Parathyroid adenoma (tissue), 2 donors: ENCODE data around the gene POMGNT2.

Source experiments
- H2AFZ ChIP-seq: fragments of 300-600 bp; sonication (generic); one replicate; pipeline ENCODE4 v1.7.0; 2017; ENCODE audit warnings: antibody characterized with exemption, mild to moderate bottlenecking
- H3K27ac ChIP-seq: fragments of 300-600 bp; sonication (generic); one replicate; pipeline ENCODE4 v1.7.0; 2017
- H3K27me3 ChIP-seq: fragments of 300-600 bp; sonication (generic); one replicate; pipeline ENCODE4 v1.7.0; 2017; ENCODE audit warnings: low read length; ENCODE audit not compliant: control insufficient read depth, insufficient read depth
- H3K36me3 ChIP-seq: fragments of 300-600 bp; sonication (generic); one replicate; pipeline ENCODE4 v1.7.0; 2017; ENCODE audit warnings: low read length; ENCODE audit not compliant: control insufficient read depth, insufficient read depth
- H3K4me1 ChIP-seq: fragments of 300-600 bp; sonication (generic); one replicate; pipeline ENCODE4 v1.7.0; 2017; ENCODE audit warnings: control low read depth
- H3K4me2 ChIP-seq: fragments of 300-600 bp; sonication (generic); one replicate; pipeline ENCODE4 v1.7.0; 2017; ENCODE audit warnings: low read length
- H3K4me3 ChIP-seq: fragments of 300-600 bp; sonication (generic); one replicate; pipeline ENCODE4 v1.7.0; 2017; ENCODE audit warnings: low read depth, low read length
- H3K79me2 ChIP-seq: fragments of 300-600 bp; sonication (generic); one replicate; pipeline ENCODE4 v1.7.0; 2017; ENCODE audit warnings: control low read depth
- H3K9ac ChIP-seq: fragments of 300-600 bp; sonication (generic); one replicate; pipeline ENCODE4 v1.7.0; 2017; ENCODE audit warnings: mild to moderate bottlenecking
- H3K9me3 ChIP-seq: fragments of 300-600 bp; sonication (generic); one replicate; pipeline ENCODE4 v1.7.0; 2017; ENCODE audit warnings: low read length; ENCODE audit not compliant: control insufficient read depth
- TF ChIP-seq, protein P1 (sequence below): fragments of 300-600 bp; sonication (generic); IDR thresholded peaks from one replicate; pipeline ENCODE4 v1.7.0; 2017; ENCODE audit warnings: antibody characterized with exemption, mild to moderate bottlenecking
- donor health status: primary hyperparathyroidism.

POMGNT2 gene

DNA sequence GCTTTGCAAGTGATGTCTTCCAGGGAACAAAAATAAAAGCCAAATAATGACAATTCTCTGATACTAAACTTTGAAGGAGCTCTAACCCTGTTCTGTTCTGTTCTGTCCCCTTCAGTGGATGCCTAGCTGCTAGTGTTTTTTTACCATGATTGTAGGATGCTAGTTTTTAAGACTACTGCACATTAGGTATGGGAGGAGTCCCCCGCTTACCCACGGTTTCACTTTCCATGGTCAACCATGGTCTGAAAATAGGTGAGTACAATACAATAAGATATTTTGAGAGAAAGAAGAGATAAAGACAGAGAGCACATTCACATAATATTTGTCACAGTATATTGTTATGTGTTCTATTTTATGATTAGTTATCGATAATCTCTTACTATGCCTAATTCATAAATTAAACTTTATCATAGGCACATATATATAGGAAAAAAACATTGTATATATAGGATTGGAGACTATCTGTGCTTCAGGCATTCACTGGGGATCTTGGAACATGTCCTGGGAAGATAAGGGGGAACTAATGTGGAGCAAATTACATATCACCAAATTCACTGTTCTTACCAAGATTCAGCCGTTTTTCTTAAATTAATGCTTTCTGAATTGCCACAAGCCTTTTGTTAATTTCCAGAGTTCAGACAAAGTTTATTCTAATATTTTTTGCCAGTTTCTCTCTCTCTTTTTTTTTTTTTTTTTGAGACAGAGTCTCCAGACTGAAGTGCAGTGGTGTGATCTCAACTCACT is 32.8 kb upstream of the POMGNT2 start:
- TF ChIP-seq, protein P1, sequence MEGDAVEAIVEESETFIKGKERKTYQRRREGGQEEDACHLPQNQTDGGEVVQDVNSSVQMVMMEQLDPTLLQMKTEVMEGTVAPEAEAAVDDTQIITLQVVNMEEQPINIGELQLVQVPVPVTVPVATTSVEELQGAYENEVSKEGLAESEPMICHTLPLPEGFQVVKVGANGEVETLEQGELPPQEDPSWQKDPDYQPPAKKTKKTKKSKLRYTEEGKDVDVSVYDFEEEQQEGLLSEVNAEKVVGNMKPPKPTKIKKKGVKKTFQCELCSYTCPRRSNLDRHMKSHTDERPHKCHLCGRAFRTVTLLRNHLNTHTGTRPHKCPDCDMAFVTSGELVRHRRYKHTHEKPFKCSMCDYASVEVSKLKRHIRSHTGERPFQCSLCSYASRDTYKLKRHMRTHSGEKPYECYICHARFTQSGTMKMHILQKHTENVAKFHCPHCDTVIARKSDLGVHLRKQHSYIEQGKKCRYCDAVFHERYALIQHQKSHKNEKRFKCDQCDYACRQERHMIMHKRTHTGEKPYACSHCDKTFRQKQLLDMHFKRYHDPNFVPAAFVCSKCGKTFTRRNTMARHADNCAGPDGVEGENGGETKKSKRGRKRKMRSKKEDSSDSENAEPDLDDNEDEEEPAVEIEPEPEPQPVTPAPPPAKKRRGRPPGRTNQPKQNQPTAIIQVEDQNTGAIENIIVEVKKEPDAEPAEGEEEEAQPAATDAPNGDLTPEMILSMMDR = no peak
- Histone ChIP-seq H3K36me3 (no peaks in the 10 kb centered on the region), H2AFZ (no peak overlapping the region), H3K27ac (no peak overlapping the region), H3K9me3 (no peaks in the 10 kb centered on the region), H3K9ac (no peak overlapping the region), H3K4me2 (no peak overlapping the region), H3K4me1 (no peaks in the 10 kb centered on the region), H3K27me3 (no peaks in the 10 kb centered on the region), H3K79me2 (no peaks in the 10 kb centered on the region), H3K4me3 (no peak overlapping the region)

DNA sequence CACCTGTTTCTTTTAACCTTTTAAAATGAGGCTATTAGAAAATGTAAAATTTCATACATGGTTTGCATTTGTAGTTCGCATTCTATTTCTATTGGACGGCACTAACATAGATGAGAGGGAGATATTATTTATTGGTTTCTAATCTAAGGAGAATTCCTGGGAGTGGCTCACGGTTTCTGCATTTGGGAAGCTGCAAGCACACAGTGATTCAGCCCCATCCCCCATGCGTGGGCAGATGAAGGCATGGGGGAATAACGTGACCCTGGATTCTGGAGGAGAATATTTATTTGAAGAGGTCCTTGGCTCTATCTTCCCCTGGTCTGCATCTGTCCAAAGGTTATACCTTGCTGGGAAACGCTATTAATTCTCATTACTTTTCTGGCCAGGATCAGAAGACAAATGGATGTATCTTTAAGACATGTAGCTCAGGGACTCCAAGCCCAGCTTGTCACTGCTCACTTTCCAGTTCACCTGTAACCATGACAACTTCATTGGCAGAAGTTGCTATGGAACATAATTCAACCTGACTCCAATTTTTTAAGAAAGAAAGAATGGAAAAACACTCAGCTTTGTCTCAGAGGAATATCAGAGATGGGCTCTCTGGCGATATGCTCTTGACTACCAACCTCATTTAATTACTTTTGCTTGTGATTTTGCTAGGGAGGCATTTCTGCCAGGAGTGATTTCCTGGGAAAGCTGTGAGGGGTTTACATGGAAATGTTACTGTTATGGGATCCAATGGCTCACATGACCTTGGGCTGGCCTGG is 27.2 kb upstream of the POMGNT2 start:
- no peaks in the 10 kb centered on the region for H3K79me2 ChIP-seq
- no peak overlapping the region for H2AFZ ChIP-seq
- no peaks in the 10 kb centered on the region for H3K27me3 ChIP-seq
- H3K27ac ChIP-seq = no peak overlapping the region
- TF ChIP-seq, protein P1 = no peak
- H3K9me3 ChIP-seq = no peaks in the 10 kb centered on the region
- H3K4me1 ChIP-seq = no peaks in the 10 kb centered on the region
- H3K36me3 ChIP-seq = no peaks in the 10 kb centered on the region
- H3K9ac ChIP-seq = no peak overlapping the region
- no peak overlapping the region for H3K4me3 ChIP-seq
- H3K4me2 ChIP-seq = no peak overlapping the region

DNA sequence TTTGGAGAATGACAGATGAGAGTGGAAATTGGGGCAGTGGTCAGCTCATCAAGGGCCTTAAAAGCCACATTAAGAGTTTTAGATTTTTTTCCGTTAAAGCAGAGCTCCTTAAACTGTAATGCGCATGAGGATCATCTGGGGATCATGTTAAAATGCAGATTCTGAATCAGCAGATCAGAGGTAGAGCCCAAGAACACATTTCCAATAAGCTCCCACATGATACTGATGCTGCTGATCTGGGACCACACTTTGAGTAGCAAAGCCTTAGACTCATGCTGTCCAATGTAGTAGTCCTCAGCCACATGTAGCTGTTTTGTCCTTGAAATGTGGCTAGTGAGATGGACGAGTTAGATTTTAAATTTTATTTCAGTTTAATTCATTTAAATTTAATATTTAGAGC is 26.3 kb upstream of the POMGNT2 start:
- Histone ChIP-seq H3K4me3 (no peak overlapping the region), H3K27me3 (no peaks in the 10 kb centered on the region), H3K9me3 (no peaks in the 10 kb centered on the region), H3K4me1 (no peaks in the 10 kb centered on the region), H3K36me3 (no peaks in the 10 kb centered on the region), H3K79me2 (no peaks in the 10 kb centered on the region), H3K4me2 (no peak overlapping the region), H3K27ac (no peak overlapping the region), H2AFZ (no peak overlapping the region), H3K9ac (no peak overlapping the region)
- TF ChIP-seq, protein P1 = no peak

DNA sequence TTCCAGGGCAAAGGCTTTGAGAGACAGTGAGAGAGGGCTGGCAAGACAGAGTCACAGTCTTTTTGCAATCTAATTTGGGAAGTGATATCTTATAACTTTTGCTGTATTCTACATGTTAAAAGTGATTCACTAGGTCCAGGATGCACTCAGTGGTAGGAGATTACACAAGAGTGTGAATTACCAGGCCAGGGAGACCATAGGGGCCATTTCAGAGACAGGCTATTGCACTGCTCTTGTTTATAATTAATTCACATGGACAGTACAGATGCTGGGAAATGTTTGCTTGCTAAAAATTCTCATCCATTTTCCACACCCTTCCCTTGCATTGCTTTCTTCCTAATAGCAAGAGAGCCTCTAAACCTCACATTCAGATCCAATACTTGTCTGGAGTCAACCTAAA is 22.6 kb upstream of the POMGNT2 start:
- Histone ChIP-seq H3K36me3 (no peaks in the 10 kb centered on the region), H2AFZ (no peak overlapping the region), H3K27ac (no peak overlapping the region), H3K4me2 (no peak overlapping the region), H3K27me3 (no peaks in the 10 kb centered on the region), H3K4me3 (no peak overlapping the region), H3K4me1 (no peaks in the 10 kb centered on the region), H3K9ac (no peak overlapping the region), H3K79me2 (no peaks in the 10 kb centered on the region), H3K9me3 (no peaks in the 10 kb centered on the region)
- TF ChIP-seq, protein P1 = no peak
